Measurements from ENCODE around the gene PDK1.

PDK1 gene

DNA sequence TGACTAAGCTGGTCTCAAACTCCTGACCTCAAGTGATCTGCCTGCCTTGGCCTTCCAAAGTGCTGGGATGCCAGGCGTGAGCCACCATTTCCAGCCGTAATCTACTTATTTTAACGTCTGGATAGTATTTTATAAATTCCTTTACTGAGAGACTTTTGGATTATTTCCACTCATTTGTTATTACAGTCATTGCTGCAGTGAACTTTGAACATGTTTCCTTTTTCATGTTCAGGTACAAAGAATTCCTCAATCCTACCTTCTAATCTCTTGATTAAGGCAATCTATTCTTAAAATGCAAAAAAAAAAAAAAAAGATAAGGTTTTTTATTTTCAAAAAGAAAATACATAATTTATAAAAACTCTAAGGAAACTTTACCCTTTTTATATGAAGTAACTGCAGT is 78.6 kb downstream of the PDK1 start:
- no peak for DNase-seq (ENCODE audit: low read depth, low spot score)
- H3K27ac ChIP-seq, result no peak overlapping the region

DNA sequence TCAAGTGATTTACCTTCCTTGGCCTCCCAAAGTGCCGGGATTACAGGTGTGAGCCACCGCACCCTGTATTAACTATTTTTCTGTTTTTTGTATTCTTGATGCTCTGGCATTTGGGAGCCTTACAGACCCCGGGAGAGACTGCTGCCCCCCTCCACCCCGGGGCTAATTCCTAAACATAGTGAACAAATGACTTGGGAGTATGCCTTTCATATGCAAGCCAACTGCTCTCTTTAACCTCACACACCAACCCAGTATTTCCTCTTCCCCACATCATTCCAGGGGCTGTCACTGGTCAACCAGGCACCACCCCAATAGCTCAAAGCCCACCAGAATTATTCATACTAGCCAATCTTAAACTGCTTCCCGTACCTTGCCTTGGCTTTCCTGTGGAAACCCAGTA is 79.7 kb downstream of the PDK1 start:
- H3K27ac ChIP-seq, result no peak overlapping the region
- no peak for DNase-seq (ENCODE audit: low read depth, low spot score)

DNA sequence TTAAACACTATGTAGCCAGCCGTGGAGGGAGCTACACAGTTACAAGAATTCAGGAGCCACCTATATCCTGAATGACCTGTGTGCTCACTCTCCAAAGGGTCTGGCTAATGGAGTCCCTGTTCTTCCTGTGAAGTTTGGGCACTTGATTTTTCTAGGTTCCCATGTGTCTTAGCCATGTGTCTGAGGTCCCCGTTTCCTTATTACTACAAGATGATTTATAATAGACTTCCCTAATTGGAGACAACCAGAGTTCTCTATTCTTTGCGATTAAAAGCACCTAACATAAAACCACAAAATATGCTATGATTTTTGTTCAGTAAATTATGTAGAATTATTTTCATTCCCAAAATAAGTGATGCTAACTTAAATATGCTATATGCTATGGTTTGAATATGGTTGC is 83.4 kb downstream of the PDK1 start:
- no peak for DNase-seq (ENCODE audit: low read depth, low spot score)
- no peak overlapping the region for H3K27ac ChIP-seq

DNA sequence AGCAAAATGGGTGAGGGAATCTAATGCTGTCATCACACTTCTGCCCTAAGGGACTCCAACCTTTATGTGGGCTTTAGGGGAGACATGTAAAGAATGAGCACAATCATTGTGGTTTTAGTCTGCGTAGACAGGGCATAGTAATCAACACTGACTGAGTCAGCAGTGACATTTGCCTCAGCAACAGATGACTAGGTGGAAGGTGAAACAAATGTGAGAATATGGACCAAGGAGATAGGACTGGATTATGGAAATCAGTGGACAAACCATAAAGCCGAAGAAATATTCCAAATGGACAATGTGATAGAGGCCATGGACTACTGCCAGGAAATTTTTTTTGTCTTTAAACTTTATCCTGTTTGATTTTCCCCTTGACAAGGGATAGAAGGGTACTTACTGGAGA is 83.9 kb downstream of the PDK1 start:
- H3K27ac ChIP-seq, result no peak overlapping the region
- DNase-seq (ENCODE audit: low read depth, low spot score), result peak; percentile 44

DNA sequence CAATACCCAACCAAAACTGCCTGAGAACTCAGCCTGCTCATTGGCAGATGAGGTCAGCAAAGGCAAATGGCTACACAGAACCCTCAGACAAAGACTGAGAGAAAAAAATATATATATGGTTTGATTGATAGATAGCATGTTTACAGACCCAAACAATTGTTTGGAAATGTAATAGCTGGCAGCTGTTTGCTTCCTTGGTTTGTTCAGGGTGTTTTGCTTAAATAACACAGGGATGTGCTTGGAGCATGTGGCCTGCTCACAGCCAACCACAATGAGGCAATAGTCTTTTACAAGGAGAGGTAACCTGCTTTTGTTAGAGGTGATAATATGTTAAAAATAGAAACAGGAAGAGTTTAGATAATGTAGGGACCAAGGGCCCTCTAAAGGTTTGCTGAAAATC is 84.5 kb downstream of the PDK1 start:
- DNase-seq (ENCODE audit: low read depth, low spot score), result no peak
- no peak overlapping the region for H3K27ac ChIP-seq

DNA sequence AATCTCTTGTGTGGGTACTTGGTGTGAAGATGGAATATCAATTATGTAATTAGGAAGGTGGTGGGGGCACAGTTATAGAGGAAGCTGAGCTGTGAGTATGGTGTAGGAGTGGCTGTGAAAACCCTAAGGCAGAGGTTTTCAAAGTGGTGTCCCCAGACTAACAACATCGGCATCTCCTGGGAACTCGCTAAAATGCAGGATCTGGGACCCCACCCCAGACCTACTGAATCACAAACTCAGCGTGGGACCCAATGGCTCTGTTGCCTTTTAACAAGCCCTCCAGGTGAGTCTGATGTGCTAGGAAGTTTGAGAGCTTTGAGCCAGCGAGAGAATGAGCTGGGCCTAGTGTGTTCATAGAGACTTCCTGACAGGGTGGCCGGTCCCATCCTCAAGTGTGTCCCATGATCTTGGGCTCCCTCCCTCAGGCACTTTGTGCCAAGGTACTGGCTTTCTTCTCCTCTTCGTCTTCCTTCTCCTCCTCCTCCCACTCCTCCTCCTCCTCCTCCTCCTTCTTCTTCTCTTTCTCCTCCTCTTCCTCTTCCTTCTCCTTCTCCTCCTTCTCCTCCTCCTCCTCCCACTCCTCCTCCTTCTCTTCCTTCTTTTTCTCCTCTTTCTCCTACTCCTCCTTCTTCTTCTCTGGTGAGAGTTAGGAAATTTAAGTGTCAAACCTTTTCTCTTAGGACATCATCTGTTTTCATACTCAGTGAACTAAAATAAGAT is 86.6 kb downstream of the PDK1 start:
- no peak overlapping the region for H3K27ac ChIP-seq
- no peak for DNase-seq (ENCODE audit: low read depth, low spot score)

DNA sequence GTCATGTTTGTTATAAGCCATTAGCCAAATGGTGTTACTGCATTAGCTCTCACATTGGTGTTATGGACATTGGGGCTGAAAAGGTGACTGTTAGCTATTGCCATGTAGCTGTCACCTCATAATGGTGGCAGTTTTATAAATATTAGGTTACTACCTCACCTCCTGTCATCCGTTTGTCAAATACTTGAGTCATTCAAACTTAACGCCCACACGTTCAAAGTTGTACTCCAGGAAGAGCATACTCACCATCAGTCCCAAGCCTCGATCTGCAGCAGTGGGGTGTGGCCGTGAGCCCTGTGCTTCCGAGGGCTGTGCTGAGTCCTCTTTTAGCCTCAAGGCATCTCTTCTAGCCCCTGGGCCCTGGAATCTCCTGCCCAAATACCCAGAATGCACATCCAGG is 87.3 kb downstream of the PDK1 start:
- DNase-seq (ENCODE audit: low read depth, low spot score), result peak; percentile 70
- no peak overlapping the region for H3K27ac ChIP-seq

DNA sequence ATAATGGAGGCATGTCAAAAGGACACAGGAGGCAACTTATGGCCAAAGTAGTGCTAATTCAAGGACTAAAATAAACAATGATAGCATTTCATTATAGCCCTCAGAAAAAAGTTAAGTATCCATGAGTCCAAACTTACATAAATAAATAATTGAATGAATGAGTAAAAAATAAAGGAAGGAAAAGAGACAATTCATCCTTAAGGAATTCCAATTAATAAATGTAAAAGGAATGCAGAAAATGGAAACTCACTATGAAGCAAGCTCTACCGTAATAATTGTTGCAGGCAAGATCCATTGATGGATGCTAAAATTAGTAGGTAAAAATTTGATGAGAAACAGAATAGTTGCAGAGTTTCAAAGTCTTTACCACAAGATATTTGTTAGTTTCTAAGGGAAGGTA is 91.5 kb downstream of the PDK1 start:
- DNase-seq (ENCODE audit: low read depth, low spot score), result no peak
- no peak overlapping the region for H3K27ac ChIP-seq

DNA sequence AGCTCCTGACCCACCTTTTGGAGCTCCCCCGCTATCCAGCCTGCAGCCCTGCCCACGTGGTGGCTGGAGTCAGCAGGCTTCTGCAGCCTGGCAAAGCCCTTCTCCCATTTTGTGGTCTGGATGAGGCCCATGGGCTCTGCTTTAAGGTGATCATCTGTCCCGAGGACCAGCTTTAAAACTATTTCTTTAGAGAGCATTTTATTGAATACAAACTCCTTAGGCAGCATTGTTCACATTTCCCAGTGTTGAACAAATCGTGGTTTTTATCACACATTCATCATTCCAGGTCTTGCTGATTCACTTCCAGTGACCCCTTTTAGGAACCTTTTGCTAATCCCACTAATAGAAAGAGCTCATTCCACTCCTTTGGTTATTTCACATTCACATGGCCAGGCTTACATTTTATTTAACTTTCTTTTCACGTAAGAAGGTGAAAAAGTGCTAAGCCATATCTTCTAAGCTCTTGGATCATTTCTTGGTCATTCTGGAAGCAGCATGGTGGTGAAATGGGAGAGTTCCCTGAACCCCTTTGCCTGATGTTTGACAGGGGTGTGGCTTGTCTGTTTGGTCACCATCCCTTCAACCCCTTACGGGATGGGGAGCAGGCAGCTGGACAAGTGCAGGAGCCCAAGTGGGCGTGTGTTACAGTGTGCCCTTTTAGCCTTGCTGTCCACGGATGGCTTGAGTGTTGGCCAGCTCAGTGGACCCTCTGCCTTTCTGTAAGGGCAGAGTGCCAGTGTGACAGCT is 99.4 kb downstream of the PDK1 start:
- H3K27ac ChIP-seq, result no peak overlapping the region

DNA sequence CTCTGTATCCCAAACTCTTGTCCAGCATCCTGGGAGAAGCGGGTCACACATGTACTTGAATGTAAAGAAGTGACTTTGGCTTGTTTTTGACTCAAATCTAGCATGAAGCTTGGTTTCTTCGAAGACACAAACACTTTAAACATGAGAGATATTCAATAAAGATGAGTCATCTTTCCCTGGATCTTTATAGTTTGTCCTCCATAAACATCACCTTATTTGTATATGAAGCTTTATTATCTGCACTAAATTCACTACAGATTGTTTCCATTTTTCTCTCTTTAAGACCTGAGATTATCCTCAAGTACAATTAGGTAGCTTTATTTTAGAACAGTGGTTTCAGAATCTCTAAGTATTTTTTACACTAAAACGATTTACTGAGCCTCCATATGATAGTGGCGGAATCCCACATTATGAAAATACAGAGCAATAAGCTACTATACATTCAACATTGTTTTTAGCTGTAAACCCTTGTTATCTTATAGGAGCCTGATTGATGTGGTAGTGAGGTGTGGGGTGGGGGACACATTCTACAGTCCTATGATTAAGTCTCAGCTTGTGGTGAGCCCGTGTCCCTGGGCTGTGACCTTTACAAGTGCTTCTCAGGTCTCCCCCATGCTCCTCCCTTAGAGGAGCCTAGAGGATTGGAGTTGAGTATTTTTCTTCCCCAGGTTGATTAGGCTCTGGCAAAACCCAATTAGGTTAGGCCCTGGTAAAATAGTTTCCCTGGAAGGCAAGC is 100.1 kb downstream of the PDK1 start:
- DNase-seq (ENCODE audit: low read depth, low spot score), result no peak
- H3K27ac ChIP-seq, result no peak overlapping the region

More for the DNA sequence above, 99.4 kb downstream of the PDK1 start:
- DNase-seq (ENCODE audit: low read depth, low spot score), result no peak

Data from epithelial cell of prostate (primary cell).